ENCODE data around the gene PDE4B. TPM values are rescaled to one million over a fixed set of nuclear protein-coding genes. Genes with fewer than 3 reads are reported as not detected.

Gene PDE4B
- total RNA-seq, 1 experiment from 2014 or later: 1.4 TPM

DNA sequence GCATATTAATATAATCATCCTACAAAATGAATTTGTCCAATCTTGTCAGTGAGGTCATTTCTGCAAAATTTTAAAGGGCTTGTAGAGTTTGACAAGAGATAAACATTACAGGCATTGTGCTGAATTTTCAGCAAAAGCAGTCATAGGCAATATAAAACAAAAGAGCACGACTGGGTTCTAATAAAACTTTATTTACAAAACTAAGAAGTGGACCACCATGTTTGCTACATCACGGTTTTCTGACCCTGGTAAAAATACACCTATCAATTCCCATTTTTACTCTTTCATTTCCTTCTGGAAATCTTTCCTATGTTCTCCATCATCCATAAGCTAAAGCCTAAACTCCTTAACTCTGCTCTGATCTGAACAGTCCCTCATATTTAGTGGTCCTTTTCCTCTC is 511.4 kb downstream of the PDE4B start:
- ATAC-seq (no peak), DNase-seq (no peak)
- H3K4me2 ChIP-seq (ENCODE audit: low read length): no peak overlapping the region
- H3K4me1 ChIP-seq (ENCODE audit: insufficient read depth, low read length): no peaks in the 10 kb centered on the region; the same call in 1 of the 2 replicates
- POLR2A ChIA-PET (ENCODE audit: unreplicated experiment): no interaction called here
- H3K36me3 ChIP-seq (ENCODE audit: low read depth, low read length): no peaks in the 10 kb centered on the region
- no peak overlapping the region for H3K4me3 ChIP-seq (ENCODE audit: low read length)
- CTCF ChIA-PET: no interaction called here
- no peak overlapping the region for H3K27ac ChIP-seq (ENCODE audit: low read length)
- H3K27me3 ChIP-seq (ENCODE audit: low read length): no peaks in the 10 kb centered on the region
- TF ChIP-seq, protein P1, sequence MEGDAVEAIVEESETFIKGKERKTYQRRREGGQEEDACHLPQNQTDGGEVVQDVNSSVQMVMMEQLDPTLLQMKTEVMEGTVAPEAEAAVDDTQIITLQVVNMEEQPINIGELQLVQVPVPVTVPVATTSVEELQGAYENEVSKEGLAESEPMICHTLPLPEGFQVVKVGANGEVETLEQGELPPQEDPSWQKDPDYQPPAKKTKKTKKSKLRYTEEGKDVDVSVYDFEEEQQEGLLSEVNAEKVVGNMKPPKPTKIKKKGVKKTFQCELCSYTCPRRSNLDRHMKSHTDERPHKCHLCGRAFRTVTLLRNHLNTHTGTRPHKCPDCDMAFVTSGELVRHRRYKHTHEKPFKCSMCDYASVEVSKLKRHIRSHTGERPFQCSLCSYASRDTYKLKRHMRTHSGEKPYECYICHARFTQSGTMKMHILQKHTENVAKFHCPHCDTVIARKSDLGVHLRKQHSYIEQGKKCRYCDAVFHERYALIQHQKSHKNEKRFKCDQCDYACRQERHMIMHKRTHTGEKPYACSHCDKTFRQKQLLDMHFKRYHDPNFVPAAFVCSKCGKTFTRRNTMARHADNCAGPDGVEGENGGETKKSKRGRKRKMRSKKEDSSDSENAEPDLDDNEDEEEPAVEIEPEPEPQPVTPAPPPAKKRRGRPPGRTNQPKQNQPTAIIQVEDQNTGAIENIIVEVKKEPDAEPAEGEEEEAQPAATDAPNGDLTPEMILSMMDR (conservative IDR thresholded peaks at IDR 0.05; ENCODE audit: low read depth, low read length): no peak
- TF ChIP-seq EZH2 (IDR thresholded peaks at IDR 0.05; ENCODE audit: low read length, unreplicated experiment): no peak
- TF ChIP-seq EZH2phosphoT487 (IDR thresholded peaks at IDR 0.05; ENCODE audit: borderline replicate concordance, low read length): no peak
- no peaks in the 10 kb centered on the region for H3F3A ChIP-seq (ENCODE audit: low read length, unreplicated experiment)
- H3K9ac ChIP-seq (ENCODE audit: low read length): no peak overlapping the region
- no peaks in the 10 kb centered on the region for H3K79me2 ChIP-seq (ENCODE audit: low read length)
- peaks cover 5% of the 10 kb centered on the region; the same call in 1 of the 2 replicates for H3K9me2 ChIP-seq (replicated peaks; ENCODE audit: low read length)
- no peaks in the 10 kb centered on the region for H4K20me1 ChIP-seq (ENCODE audit: low read length)
- H2AFZ ChIP-seq (ENCODE audit: low read length): no peak overlapping the region
- H3K9me3 ChIP-seq (ENCODE audit: low read length): no peaks in the 10 kb centered on the region
- intact Hi-C loops (cut with micrococcal nuclease): no loop called here
- BruUV-seq (replicated peaks): no TSS peak

DNA sequence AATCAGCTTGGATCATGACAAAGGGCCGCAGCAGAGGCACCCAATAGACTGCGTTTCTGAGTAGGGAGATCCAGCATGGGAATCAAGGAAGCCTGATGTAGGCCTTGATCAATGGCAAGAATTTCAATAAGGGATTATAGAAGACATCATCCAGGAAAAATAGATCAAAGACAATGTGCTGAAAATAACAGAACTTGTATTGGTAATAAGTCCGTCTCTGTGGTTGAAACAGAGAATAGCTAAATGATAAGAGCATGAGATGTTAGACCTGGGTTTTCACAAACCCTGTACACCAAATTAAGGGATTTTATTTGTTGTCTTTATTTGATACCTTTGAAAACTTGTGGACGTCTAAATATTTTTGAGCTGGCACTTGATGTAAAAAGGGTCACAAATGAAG is 513.2 kb downstream of the PDE4B start:
- H3K27me3 ChIP-seq (ENCODE audit: low read length): no peaks in the 10 kb centered on the region
- ChIA-PET POLR2A (ENCODE audit: unreplicated experiment) (no interaction called here), CTCF (no interaction called here)
- TF ChIP-seq EZH2phosphoT487 (IDR thresholded peaks at IDR 0.05; ENCODE audit: borderline replicate concordance, low read length) (no peak), EZH2 (IDR thresholded peaks at IDR 0.05; ENCODE audit: low read length, unreplicated experiment) (no peak)
- TF ChIP-seq, protein P1 (conservative IDR thresholded peaks at IDR 0.05; ENCODE audit: low read depth, low read length): no peak
- no peak overlapping the region for H3K9ac ChIP-seq (ENCODE audit: low read length)
- no peaks in the 10 kb centered on the region for H4K20me1 ChIP-seq (ENCODE audit: low read length)
- intact Hi-C loops (cut with micrococcal nuclease): no loop called here
- H3K27ac ChIP-seq (ENCODE audit: low read length): no peak overlapping the region
- no peaks in the 10 kb centered on the region; the same call in 1 of the 2 replicates for H3K4me1 ChIP-seq (ENCODE audit: insufficient read depth, low read length)
- no peaks in the 10 kb centered on the region for H3K79me2 ChIP-seq (ENCODE audit: low read length)
- ATAC-seq (no peak), DNase-seq (no peak)
- H3F3A ChIP-seq (ENCODE audit: low read length, unreplicated experiment): no peaks in the 10 kb centered on the region
- no peaks in the 10 kb centered on the region for H3K9me3 ChIP-seq (ENCODE audit: low read length)
- H2AFZ ChIP-seq (ENCODE audit: low read length): no peak overlapping the region
- no peak overlapping the region for H3K4me3 ChIP-seq (ENCODE audit: low read length)
- H3K4me2 ChIP-seq (ENCODE audit: low read length): no peak overlapping the region
- no peaks in the 10 kb centered on the region for H3K36me3 ChIP-seq (ENCODE audit: low read depth, low read length)
- no TSS peak for BruUV-seq (replicated peaks)
- peaks cover 5% of the 10 kb centered on the region; the same call in 1 of the 2 replicates for H3K9me2 ChIP-seq (replicated peaks; ENCODE audit: low read length)

DNA sequence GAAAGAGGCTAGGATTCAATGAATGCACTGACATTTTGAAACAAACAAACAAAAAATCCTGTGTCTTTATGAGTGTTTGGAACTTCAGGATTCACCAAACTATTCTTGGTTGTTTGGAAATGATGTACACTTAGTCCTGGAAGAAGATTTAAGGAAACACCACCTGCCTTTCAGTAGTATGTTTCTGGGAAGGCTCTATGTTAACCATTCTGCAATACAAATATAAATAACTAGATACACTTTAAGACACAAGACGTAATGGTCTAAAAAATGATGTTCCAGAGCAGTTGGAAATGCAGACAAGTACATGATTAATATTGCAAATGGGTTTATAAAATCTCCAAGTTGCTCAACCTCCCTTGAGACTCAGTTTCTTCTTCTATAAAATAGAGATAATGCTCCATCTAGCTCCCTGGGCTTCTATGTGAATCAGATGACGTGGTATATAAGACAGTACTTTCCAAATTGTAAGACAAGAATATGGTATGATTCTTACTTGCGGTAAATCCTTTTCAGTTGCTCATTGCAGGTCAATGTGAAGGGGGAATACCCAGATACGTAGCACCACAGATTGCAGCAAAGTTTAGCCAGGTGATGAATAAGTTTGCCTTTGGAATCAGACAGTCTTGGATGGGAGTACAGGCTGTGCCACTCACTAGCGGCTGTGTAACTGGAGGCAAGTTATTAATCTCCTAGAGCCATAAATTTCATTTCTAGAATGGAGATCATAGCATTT is 516.5 kb downstream of the PDE4B start:
- Histone ChIP-seq H4K20me1 (ENCODE audit: low read length) (no peaks in the 10 kb centered on the region), H3K9ac (ENCODE audit: low read length) (no peak overlapping the region), H3F3A (ENCODE audit: low read length, unreplicated experiment) (no peaks in the 10 kb centered on the region), H3K36me3 (ENCODE audit: low read depth, low read length) (no peaks in the 10 kb centered on the region), H3K4me3 (ENCODE audit: low read length) (no peak overlapping the region), H3K4me2 (ENCODE audit: low read length) (no peak overlapping the region), H3K4me1 (ENCODE audit: insufficient read depth, low read length) (no peaks in the 10 kb centered on the region), H3K79me2 (ENCODE audit: low read length) (no peaks in the 10 kb centered on the region), H3K27ac (ENCODE audit: low read length) (no peak overlapping the region), H3K27me3 (ENCODE audit: low read length) (no peaks in the 10 kb centered on the region), H3K9me3 (ENCODE audit: low read length) (no peaks in the 10 kb centered on the region), H3K9me2 (replicated peaks; ENCODE audit: low read length) (no peaks in the 10 kb centered on the region), H2AFZ (ENCODE audit: low read length) (no peak overlapping the region)
- BruUV-seq (replicated peaks): no TSS peak
- CTCF ChIA-PET: no interaction called here
- ATAC-seq (no peak), DNase-seq (no peak)
- TF ChIP-seq EZH2 (IDR thresholded peaks at IDR 0.05; ENCODE audit: low read length, unreplicated experiment): no peak
- no peak for TF ChIP-seq EZH2phosphoT487 (IDR thresholded peaks at IDR 0.05; ENCODE audit: borderline replicate concordance, low read length)
- TF ChIP-seq, protein P1 (conservative IDR thresholded peaks at IDR 0.05; ENCODE audit: low read depth, low read length): no peak
- intact Hi-C loops (cut with micrococcal nuclease): no loop called here
- POLR2A ChIA-PET (ENCODE audit: unreplicated experiment): no interaction called here

Measured in PC-3 (cell line).